CD4-positive, alpha-beta T cell (primary cell): ENCODE measurements around the gene KRTAP12-3. TPM values are rescaled to one million over a fixed set of nuclear protein-coding genes. Genes with fewer than 3 reads are reported as not detected.
"Not testable (repeated sequence)": the region's sequence is repeated elsewhere in the genome, so short reads cannot be mapped to it uniquely, and the experiment has no call there.

Experiments used
- ATAC-seq: fragments of 200-7000 bp; cut with Tn5 transposase; one replicate; pipeline ENCODE4 v1.10.0; 2022; ENCODE audit warnings: mild to moderate bottlenecking; ENCODE audit not compliant: poor library complexity
- CTCF ChIA-PET: fragments of 350-600 bp; sonication (Branson Sonifier 250); formaldehyde crosslinking; loops from one replicate; lab custom pipeline; 2021; ENCODE audit warnings: antibody characterized with exemption, inconsistent platforms; lab: Charles Lee
- POLR2A ChIA-PET: fragments of 350-600 bp; sonication (Branson Sonifier 250); formaldehyde crosslinking; loops from one replicate; lab custom pipeline; 2021; ENCODE audit warnings: antibody characterized with exemption, inconsistent platforms; lab: Charles Lee
- DNase-seq, 14 experiments: peaks; one replicate each; pipeline ENCODE4 v3.0.0-alpha.2; 2013 to 2020; ENCODE audit warnings: mixed read lengths in 2 of 14
- H3K27ac ChIP-seq, 2 donors: one replicate each; pipeline versions ENCODE4 v1.5.1 to v1.7.0; 2013; ENCODE audit warnings: low read length in 2 of 2, low read depth in 1 of 2, mild to moderate bottlenecking in 1 of 2
- H3K27me3 ChIP-seq, 2 experiments: 1 replicate in 1 of 2; 2 replicates in 1 of 2; pipeline versions ENCODE4 v1.6.1 to v1.7.0; 2013; ENCODE audit warnings: low read length in 2 of 2, control low read depth in 1 of 2, mild to moderate bottlenecking in 1 of 2, moderate library complexity in 1 of 2; ENCODE audit not compliant: insufficient read depth in 2 of 2, control insufficient read depth in 1 of 2
- H3K36me3 ChIP-seq: one replicate; pipeline ENCODE4 v1.6.1; 2013; ENCODE audit warnings: low read length, control low read depth; ENCODE audit not compliant: insufficient read depth
- H3K4me1 ChIP-seq: one replicate; pipeline ENCODE4 v1.6.1; 2013; ENCODE audit warnings: low read length, control low read depth; ENCODE audit not compliant: insufficient read depth
- H3K4me3 ChIP-seq: one replicate; pipeline ENCODE4 v1.5.1; 2013; ENCODE audit warnings: mild to moderate bottlenecking, low read length, moderate library complexity
- H3K9me3 ChIP-seq, 2 experiments: 1 replicate in 1 of 2; 2 replicates in 1 of 2; pipeline versions ENCODE4 v1.6.1 to v1.7.0; 2013; ENCODE audit warnings: low read length in 2 of 2, mild to moderate bottlenecking in 2 of 2, control low read depth in 1 of 2, moderate library complexity in 1 of 2; ENCODE audit not compliant: control insufficient read depth in 1 of 2, insufficient read depth in 1 of 2
- H3K27ac Mint-ChIP-seq: one replicate; pipeline ENCODE4 v1.8.0; 2020; ENCODE audit warnings: mixed read lengths
- H3K27me3 Mint-ChIP-seq: one replicate; pipeline ENCODE4 v1.8.0; 2021; ENCODE audit warnings: mixed read lengths
- H3K36me3 Mint-ChIP-seq: one replicate; pipeline ENCODE4 v1.8.0; 2021; ENCODE audit warnings: low read depth, mixed read lengths
- H3K4me1 Mint-ChIP-seq: one replicate; pipeline ENCODE4 v1.8.0; 2021; ENCODE audit warnings: low read depth, mixed read lengths
- H3K4me3 Mint-ChIP-seq: one replicate; pipeline ENCODE4 v1.8.0; 2020; ENCODE audit warnings: mild to moderate bottlenecking, mixed read lengths
- H3K9me3 Mint-ChIP-seq: one replicate; pipeline ENCODE4 v1.8.0; 2020; ENCODE audit warnings: mixed read lengths
- CTCF ChIP-seq: fragments of 200-600 bp; IDR thresholded peaks from one replicate; pipeline ENCODE4 v1.8.0; 2022; ENCODE audit warnings: antibody characterized with exemption, mild to moderate bottlenecking
- intact Hi-C, 2 experiments: fragments of 100-400 bp; cut with DNase I in 1 of 2; cut with micrococcal nuclease in 1 of 2; formaldehyde crosslinking; loops; one replicate each; pipeline versions ENCODE4 v1.15.1 to v1.9.0; 2023 to 2025; cut with DNase I, micrococcal nuclease
- total RNA-seq, 174 experiments: library from RNA in 2 of 174; stranded (reverse) in 2 of 174; gene quantifications; one replicate each; pipeline ENCODE4 v1.2.3 and lab custom pipeline; 2021 to 2026

The KRTAP12-3 gene
- total RNA-seq, 2 experiments from 2014 or later: not detected

- Mint-ChIP-seq H3K36me3 (peaks cover 36% of the 10 kb centered on the region), H3K4me1 (peaks cover 52% of the 10 kb centered on the region)
- H3K4me1 ChIP-seq: peaks cover 53% of the 10 kb centered on the region
These were observed 1.3 kb downstream of the KRTAP12-3 start for GRCh38 chr21:44658913-44659595.

GRCh38 chr21:44661567-44661966, 3.8 kb downstream of the KRTAP12-3 start:
- H3K27ac ChIP-seq, H3K27ac Mint-ChIP-seq, intact Hi-C loops, H3K27me3 ChIP-seq, CTCF ChIA-PET, H3K4me3 Mint-ChIP-seq, H3K27me3 Mint-ChIP-seq, H3K4me3 ChIP-seq, DNase-seq, ATAC-seq, POLR2A ChIA-PET, H3K36me3 ChIP-seq: not testable (repeated sequence)
- peaks cover 5 to 11% of the 10 kb centered on the region in 2 experiments for H3K9me3 ChIP-seq
- Mint-ChIP-seq H3K9me3 (peaks cover 21% of the 10 kb centered on the region), H3K4me1 (peaks cover 38% of the 10 kb centered on the region), H3K36me3 (peaks cover 26% of the 10 kb centered on the region)
- peaks cover 31% of the 10 kb centered on the region for H3K4me1 ChIP-seq

More at GRCh38 chr21:44658913-44659595, 1.3 kb downstream of the KRTAP12-3 start:
- intact Hi-C loops: loop anchor here in 1 of 2 experiments (5.0 kb wide), 1 partner anchor 112 kb away; no protein-coding TSS in a partner anchor
- Mint-ChIP-seq H3K27ac (peak overlapping the region; percentile 92), H3K4me3 (peak overlapping the region; percentile 43), H3K27me3 (no peaks in the 10 kb centered on the region), H3K9me3 (peaks cover 24% of the 10 kb centered on the region)
- Histone ChIP-seq H3K4me3 (no peak overlapping the region), H3K27ac (peak overlapping the region; percentile 73 to 75), H3K9me3 (peaks cover 14 to 28% of the 10 kb centered on the region in 2 experiments), H3K36me3 (no peaks in the 10 kb centered on the region), H3K27me3 (no peaks in the 10 kb centered on the region)
- DNase-seq (peak in 6 of 14 experiments; percentile 7 to 82 (median 46)), ATAC-seq (peak; percentile 14)
- ChIA-PET CTCF (no interaction called here), POLR2A (interaction anchor here (1.8 to 2.1 kb wide), 3 partner anchors 8 to 52 kb away, joined by 7 to 40 read pairs (median 18); partner anchors contain the start of genes KRTAP12-2 and TSPEAR)
- no peak for TF ChIP-seq CTCF

GRCh38 chr21:44664691-44665090, 7.0 kb downstream of the KRTAP12-3 start:
- Mint-ChIP-seq H3K4me3 (no peak overlapping the region), H3K27ac (no peak overlapping the region), H3K36me3 (no peaks in the 10 kb centered on the region), H3K27me3 (peaks cover 8% of the 10 kb centered on the region), H3K9me3 (peaks cover 13% of the 10 kb centered on the region), H3K4me1 (peaks cover 7% of the 10 kb centered on the region)
- ChIA-PET POLR2A (no interaction called here), CTCF (no interaction called here)
- Histone ChIP-seq H3K36me3 (no peaks in the 10 kb centered on the region), H3K27me3 (peaks cover 0 to under 1% of the 10 kb centered on the region in 2 experiments), H3K9me3 (peaks cover 0 to 4% of the 10 kb centered on the region in 2 experiments), H3K4me1 (peaks cover under 1% of the 10 kb centered on the region), H3K27ac (no peak overlapping the region), H3K4me3 (no peak overlapping the region)
- ATAC-seq (no peak), DNase-seq (no peak)
- TF ChIP-seq CTCF: no peak
- intact Hi-C loops: no loop called here
